HUES6 (cell line): Measurements from ENCODE around the gene CACNA1B.

Experiments
- H3K27ac ChIP-seq: 2 replicates; pipeline ENCODE4 v1.7.0; 2013; ENCODE audit warnings: low read depth, mild to moderate bottlenecking, low read length, inconsistent platforms
- H3K27me3 ChIP-seq: 2 replicates; pipeline ENCODE4 v1.6.1; 2013; ENCODE audit warnings: low read length; ENCODE audit not compliant: control insufficient read depth, insufficient read depth
- H3K36me3 ChIP-seq: 2 replicates; pipeline ENCODE4 v1.6.1; 2013; ENCODE audit warnings: low read length; ENCODE audit not compliant: control insufficient read depth, insufficient read depth
- H3K4me1 ChIP-seq: 2 replicates; pipeline ENCODE4 v1.6.1; 2013; ENCODE audit warnings: low read length; ENCODE audit not compliant: control insufficient read depth, insufficient read depth
- H3K4me3 ChIP-seq: 2 replicates; pipeline ENCODE4 v1.5.1; 2013; ENCODE audit warnings: low read depth, low read length
- H3K9ac ChIP-seq: one replicate; pipeline ENCODE4 v1.6.1; 2013; ENCODE audit warnings: mild to moderate bottlenecking, low read length
- H3K9me3 ChIP-seq: 2 replicates; pipeline ENCODE4 v1.6.1; 2013; ENCODE audit warnings: low read depth, low read length; ENCODE audit not compliant: control insufficient read depth, insufficient read depth

Gene CACNA1B

GRCh38 chr9:137969685-137970084, 92.1 kb downstream of the CACNA1B start:
- Histone ChIP-seq H3K4me1 (no peaks in the 10 kb centered on the region), H3K9ac (no peak overlapping the region), H3K4me3 (no peak overlapping the region), H3K9me3 (no peaks in the 10 kb centered on the region), H3K36me3 (peaks cover 12% of the 10 kb centered on the region; the same call in 1 of the 2 replicates), H3K27ac (no peak overlapping the region), H3K27me3 (no peaks in the 10 kb centered on the region)

- no peaks in the 10 kb centered on the region for H3K27me3 ChIP-seq
- H3K36me3 ChIP-seq = peaks cover 12% of the 10 kb centered on the region; the same call in 1 of the 2 replicates
- H3K9me3 ChIP-seq = no peaks in the 10 kb centered on the region
- H3K27ac ChIP-seq = no peak overlapping the region
- H3K4me3 ChIP-seq = no peak overlapping the region
- no peak overlapping the region for H3K9ac ChIP-seq
- H3K4me1 ChIP-seq = no peaks in the 10 kb centered on the region
Measured at GRCh38 chr9:137970098-137970497, 92.5 kb downstream of the CACNA1B start.

GRCh38 chr9:137970686-137971476, 93.3 kb downstream of the CACNA1B start:
- no peaks in the 10 kb centered on the region for H3K27me3 ChIP-seq
- no peak overlapping the region for H3K27ac ChIP-seq
- H3K36me3 ChIP-seq = peaks cover 12% of the 10 kb centered on the region; the same call in 1 of the 2 replicates
- no peak overlapping the region for H3K9ac ChIP-seq
- H3K9me3 ChIP-seq = no peaks in the 10 kb centered on the region
- no peak overlapping the region for H3K4me3 ChIP-seq
- no peaks in the 10 kb centered on the region for H3K4me1 ChIP-seq

- H3K27ac ChIP-seq = no peak overlapping the region
- no peak overlapping the region for H3K9ac ChIP-seq
- H3K4me3 ChIP-seq = no peak overlapping the region
- H3K27me3 ChIP-seq = no peaks in the 10 kb centered on the region
- H3K9me3 ChIP-seq = no peaks in the 10 kb centered on the region
- H3K4me1 ChIP-seq = no peaks in the 10 kb centered on the region
- peaks cover 12% of the 10 kb centered on the region; the same call in 1 of the 2 replicates for H3K36me3 ChIP-seq
Measured at GRCh38 chr9:137971477-137972138, 94.0 kb downstream of the CACNA1B start.

- H3K27me3 ChIP-seq = no peaks in the 10 kb centered on the region
- H3K9me3 ChIP-seq = no peaks in the 10 kb centered on the region
- no peak overlapping the region for H3K27ac ChIP-seq
- no peak overlapping the region for H3K4me3 ChIP-seq
- H3K9ac ChIP-seq = no peak overlapping the region
- no peaks in the 10 kb centered on the region for H3K4me1 ChIP-seq
- H3K36me3 ChIP-seq = peaks cover 12% of the 10 kb centered on the region; the same call in 1 of the 2 replicates
Measured at GRCh38 chr9:137972355-137972987, 94.9 kb downstream of the CACNA1B start.

GRCh38 chr9:137972988-137973470, 95.4 kb downstream of the CACNA1B start:
- Histone ChIP-seq H3K27me3 (no peaks in the 10 kb centered on the region), H3K9ac (no peak overlapping the region), H3K36me3 (peaks cover 12% of the 10 kb centered on the region; the same call in 1 of the 2 replicates), H3K9me3 (no peaks in the 10 kb centered on the region), H3K4me3 (no peak overlapping the region), H3K27ac (no peak overlapping the region), H3K4me1 (no peaks in the 10 kb centered on the region)

- H3K4me1 ChIP-seq = no peaks in the 10 kb centered on the region
- H3K36me3 ChIP-seq = peaks cover 16% of the 10 kb centered on the region; the same call in 1 of the 2 replicates
- no peak overlapping the region for H3K27ac ChIP-seq
- H3K27me3 ChIP-seq = no peaks in the 10 kb centered on the region
- no peak overlapping the region for H3K9ac ChIP-seq
- no peaks in the 10 kb centered on the region for H3K9me3 ChIP-seq
- H3K4me3 ChIP-seq = no peak overlapping the region
Measured at GRCh38 chr9:137973829-137974416, 96.3 kb downstream of the CACNA1B start.

GRCh38 chr9:137974746-137975526, 97.4 kb downstream of the CACNA1B start:
- no peaks in the 10 kb centered on the region for H3K27me3 ChIP-seq
- H3K4me1 ChIP-seq = no peaks in the 10 kb centered on the region
- no peaks in the 10 kb centered on the region for H3K9me3 ChIP-seq

GRCh38 chr9:137975527-137975913, 97.9 kb downstream of the CACNA1B start:
- Histone ChIP-seq H3K9me3 (no peaks in the 10 kb centered on the region), H3K36me3 (peaks cover 19% of the 10 kb centered on the region), H3K27ac (no peak overlapping the region)

More at GRCh38 chr9:137974746-137975526, 97.4 kb downstream of the CACNA1B start:
- no peak overlapping the region; the same call in 1 of the 2 replicates for H3K27ac ChIP-seq
- H3K36me3 ChIP-seq = peaks cover 18% of the 10 kb centered on the region
- H3K4me3 ChIP-seq = no peak overlapping the region
- H3K9ac ChIP-seq = no peak overlapping the region

GRCh38 chr9:137975936-137976565, 98.5 kb downstream of the CACNA1B start:
- no peak overlapping the region for H3K27ac ChIP-seq
- no peaks in the 10 kb centered on the region for H3K9me3 ChIP-seq

More at GRCh38 chr9:137975527-137975913, 97.9 kb downstream of the CACNA1B start:
- H3K4me3 ChIP-seq = no peak overlapping the region
- H3K27me3 ChIP-seq = no peaks in the 10 kb centered on the region
- no peaks in the 10 kb centered on the region for H3K4me1 ChIP-seq
- H3K9ac ChIP-seq = no peak overlapping the region

More at GRCh38 chr9:137975936-137976565, 98.5 kb downstream of the CACNA1B start:
- Histone ChIP-seq H3K4me3 (no peak overlapping the region), H3K27me3 (no peaks in the 10 kb centered on the region), H3K9ac (no peak overlapping the region), H3K36me3 (peaks cover 19% of the 10 kb centered on the region), H3K4me1 (no peaks in the 10 kb centered on the region)
